ENCODE data around the gene TRPM2. TPM values are rescaled to one million over a fixed set of nuclear protein-coding genes. Genes with fewer than 3 reads are reported as not detected.
A peak's percentile ranks its signal among the peaks of the same experiment; 100 is the strongest.

TRPM2 gene
- total and polyA plus RNA-seq, 2 of the 13 experiments (the other 11 are each of a cell fraction or from before 2014, with no cell fraction given), result 0.07 to 0.20 TPM

GRCh38 chr21:44478124-44478800 lies 124.8 kb downstream of the TRPM2 start (continued):
- TF ChIP-seq, protein P1, sequence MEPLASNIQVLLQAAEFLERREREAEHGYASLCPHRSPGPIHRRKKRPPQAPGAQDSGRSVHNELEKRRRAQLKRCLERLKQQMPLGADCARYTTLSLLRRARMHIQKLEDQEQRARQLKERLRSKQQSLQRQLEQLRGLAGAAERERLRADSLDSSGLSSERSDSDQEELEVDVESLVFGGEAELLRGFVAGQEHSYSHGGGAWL (CRISPR knock-in tag; IDR thresholded peaks at IDR 0.05), result no peak
- TF ChIP-seq ZBTB33 (CRISPR knock-in tag; IDR thresholded peaks at IDR 0.05), result peak; percentile 88
- no peak for TF ChIP-seq ZBTB20 (CRISPR knock-in tag; IDR thresholded peaks at IDR 0.05; ENCODE audit: borderline replicate concordance, low read depth)
- TF ChIP-seq, protein P2, sequence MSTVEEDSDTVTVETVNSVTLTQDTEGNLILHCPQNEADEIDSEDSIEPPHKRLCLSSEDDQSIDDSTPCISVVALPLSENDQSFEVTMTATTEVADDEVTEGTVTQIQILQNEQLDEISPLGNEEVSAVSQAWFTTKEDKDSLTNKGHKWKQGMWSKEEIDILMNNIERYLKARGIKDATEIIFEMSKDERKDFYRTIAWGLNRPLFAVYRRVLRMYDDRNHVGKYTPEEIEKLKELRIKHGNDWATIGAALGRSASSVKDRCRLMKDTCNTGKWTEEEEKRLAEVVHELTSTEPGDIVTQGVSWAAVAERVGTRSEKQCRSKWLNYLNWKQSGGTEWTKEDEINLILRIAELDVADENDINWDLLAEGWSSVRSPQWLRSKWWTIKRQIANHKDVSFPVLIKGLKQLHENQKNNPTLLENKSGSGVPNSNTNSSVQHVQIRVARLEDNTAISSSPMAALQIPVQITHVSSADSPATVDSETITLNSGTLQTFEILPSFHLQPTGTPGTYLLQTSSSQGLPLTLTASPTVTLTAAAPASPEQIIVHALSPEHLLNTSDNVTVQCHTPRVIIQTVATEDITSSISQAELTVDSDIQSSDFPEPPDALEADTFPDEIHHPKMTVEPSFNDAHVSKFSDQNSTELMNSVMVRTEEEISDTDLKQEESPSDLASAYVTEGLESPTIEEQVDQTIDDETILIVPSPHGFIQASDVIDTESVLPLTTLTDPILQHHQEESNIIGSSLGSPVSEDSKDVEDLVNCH (CRISPR knock-in tag; IDR thresholded peaks at IDR 0.05), result no peak
- TF ChIP-seq, protein P3, sequence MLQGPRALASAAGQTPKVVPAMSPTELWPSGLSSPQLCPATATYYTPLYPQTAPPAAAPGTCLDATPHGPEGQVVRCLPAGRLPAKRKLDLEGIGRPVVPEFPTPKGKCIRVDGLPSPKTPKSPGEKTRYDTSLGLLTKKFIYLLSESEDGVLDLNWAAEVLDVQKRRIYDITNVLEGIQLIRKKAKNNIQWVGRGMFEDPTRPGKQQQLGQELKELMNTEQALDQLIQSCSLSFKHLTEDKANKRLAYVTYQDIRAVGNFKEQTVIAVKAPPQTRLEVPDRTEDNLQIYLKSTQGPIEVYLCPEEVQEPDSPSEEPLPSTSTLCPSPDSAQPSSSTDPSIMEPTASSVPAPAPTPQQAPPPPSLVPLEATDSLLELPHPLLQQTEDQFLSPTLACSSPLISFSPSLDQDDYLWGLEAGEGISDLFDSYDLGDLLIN (CRISPR knock-in tag; IDR thresholded peaks at IDR 0.05; ENCODE audit: borderline replicate concordance), result no peak
- peak; percentile 62; the same call in 1 of the 2 replicates for TF ChIP-seq CEBPG (CRISPR knock-in tag; IDR thresholded peaks at IDR 0.05)
- no peak for TF ChIP-seq RARG (CRISPR knock-in tag; IDR thresholded peaks at IDR 0.05; ENCODE audit: low read depth)
- TF ChIP-seq, protein P4, sequence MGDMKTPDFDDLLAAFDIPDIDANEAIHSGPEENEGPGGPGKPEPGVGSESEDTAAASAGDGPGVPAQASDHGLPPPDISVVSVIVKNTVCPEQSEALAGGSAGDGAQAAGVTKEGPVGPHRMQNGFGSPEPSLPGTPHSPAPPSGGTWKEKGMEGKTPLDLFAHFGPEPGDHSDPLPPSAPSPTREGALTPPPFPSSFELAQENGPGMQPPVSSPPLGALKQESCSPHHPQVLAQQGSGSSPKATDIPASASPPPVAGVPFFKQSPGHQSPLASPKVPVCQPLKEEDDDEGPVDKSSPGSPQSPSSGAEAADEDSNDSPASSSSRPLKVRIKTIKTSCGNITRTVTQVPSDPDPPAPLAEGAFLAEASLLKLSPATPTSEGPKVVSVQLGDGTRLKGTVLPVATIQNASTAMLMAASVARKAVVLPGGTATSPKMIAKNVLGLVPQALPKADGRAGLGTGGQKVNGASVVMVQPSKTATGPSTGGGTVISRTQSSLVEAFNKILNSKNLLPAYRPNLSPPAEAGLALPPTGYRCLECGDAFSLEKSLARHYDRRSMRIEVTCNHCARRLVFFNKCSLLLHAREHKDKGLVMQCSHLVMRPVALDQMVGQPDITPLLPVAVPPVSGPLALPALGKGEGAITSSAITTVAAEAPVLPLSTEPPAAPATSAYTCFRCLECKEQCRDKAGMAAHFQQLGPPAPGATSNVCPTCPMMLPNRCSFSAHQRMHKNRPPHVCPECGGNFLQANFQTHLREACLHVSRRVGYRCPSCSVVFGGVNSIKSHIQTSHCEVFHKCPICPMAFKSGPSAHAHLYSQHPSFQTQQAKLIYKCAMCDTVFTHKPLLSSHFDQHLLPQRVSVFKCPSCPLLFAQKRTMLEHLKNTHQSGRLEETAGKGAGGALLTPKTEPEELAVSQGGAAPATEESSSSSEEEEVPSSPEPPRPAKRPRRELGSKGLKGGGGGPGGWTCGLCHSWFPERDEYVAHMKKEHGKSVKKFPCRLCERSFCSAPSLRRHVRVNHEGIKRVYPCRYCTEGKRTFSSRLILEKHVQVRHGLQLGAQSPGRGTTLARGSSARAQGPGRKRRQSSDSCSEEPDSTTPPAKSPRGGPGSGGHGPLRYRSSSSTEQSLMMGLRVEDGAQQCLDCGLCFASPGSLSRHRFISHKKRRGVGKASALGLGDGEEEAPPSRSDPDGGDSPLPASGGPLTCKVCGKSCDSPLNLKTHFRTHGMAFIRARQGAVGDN (CRISPR knock-in tag; IDR thresholded peaks at IDR 0.05), result peak; percentile 69
- TF ChIP-seq, protein P5, sequence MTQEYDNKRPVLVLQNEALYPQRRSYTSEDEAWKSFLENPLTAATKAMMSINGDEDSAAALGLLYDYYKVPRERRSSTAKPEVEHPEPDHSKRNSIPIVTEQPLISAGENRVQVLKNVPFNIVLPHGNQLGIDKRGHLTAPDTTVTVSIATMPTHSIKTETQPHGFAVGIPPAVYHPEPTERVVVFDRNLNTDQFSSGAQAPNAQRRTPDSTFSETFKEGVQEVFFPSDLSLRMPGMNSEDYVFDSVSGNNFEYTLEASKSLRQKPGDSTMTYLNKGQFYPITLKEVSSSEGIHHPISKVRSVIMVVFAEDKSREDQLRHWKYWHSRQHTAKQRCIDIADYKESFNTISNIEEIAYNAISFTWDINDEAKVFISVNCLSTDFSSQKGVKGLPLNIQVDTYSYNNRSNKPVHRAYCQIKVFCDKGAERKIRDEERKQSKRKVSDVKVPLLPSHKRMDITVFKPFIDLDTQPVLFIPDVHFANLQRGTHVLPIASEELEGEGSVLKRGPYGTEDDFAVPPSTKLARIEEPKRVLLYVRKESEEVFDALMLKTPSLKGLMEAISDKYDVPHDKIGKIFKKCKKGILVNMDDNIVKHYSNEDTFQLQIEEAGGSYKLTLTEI (CRISPR knock-in tag; conservative IDR thresholded peaks at IDR 0.05), result no peak
- no peak for TF ChIP-seq PCBP1 (IDR thresholded peaks at IDR 0.05; ENCODE audit: borderline replicate concordance, low read depth, low read length)
- TF ChIP-seq ZNF101 (CRISPR knock-in tag; IDR thresholded peaks at IDR 0.05; ENCODE audit: borderline replicate concordance, low read depth), result no peak

Data from HepG2 (cell line).